ENCODE results near the gene OR4C15.

The OR4C15 gene

GRCh38 chr11:55554169-55554568 is at the start of gene OR4C15:
OR4C15 (plus strand) TSS chr11:55554469; CDS start chr11:55554469, 0 bp downstream.
- DNase-seq (ENCODE audit: low read depth in 2 of 2): no peak

GRCh38 chr11:55571828-55572227 is 17.6 kb downstream of the OR4C15 start, which contains the start of gene OR4C16:
OR4C16 (plus strand) TSS chr11:55572128; CDS start chr11:55572128, 0 bp downstream.
- no peak for DNase-seq (ENCODE audit: low read depth in 2 of 2)

- no peak for DNase-seq (ENCODE audit: low read depth in 2 of 2)
Measured at GRCh38 chr11:55572548-55572947, 18.3 kb downstream of the OR4C15 start.

All from stimulated activated CD8-positive, alpha-beta memory T cell treated with anti-CD3 and anti-CD28 coated beads, Interleukin-7, amount 100 ng/mL, for 4 hours (primary cell).